Measurements from ENCODE around the gene CBX1. TPM values are rescaled to one million over a fixed set of nuclear protein-coding genes. Genes with fewer than 3 reads are reported as not detected.

CBX1 gene
- 10 to 100 TPM; 29.1 to 37.4 (median 32.9) TPM for total RNA-seq
- polyA plus RNA-seq = 10 to 100 TPM; 26.8 to 36.1 (median 31.8) TPM

DNA sequence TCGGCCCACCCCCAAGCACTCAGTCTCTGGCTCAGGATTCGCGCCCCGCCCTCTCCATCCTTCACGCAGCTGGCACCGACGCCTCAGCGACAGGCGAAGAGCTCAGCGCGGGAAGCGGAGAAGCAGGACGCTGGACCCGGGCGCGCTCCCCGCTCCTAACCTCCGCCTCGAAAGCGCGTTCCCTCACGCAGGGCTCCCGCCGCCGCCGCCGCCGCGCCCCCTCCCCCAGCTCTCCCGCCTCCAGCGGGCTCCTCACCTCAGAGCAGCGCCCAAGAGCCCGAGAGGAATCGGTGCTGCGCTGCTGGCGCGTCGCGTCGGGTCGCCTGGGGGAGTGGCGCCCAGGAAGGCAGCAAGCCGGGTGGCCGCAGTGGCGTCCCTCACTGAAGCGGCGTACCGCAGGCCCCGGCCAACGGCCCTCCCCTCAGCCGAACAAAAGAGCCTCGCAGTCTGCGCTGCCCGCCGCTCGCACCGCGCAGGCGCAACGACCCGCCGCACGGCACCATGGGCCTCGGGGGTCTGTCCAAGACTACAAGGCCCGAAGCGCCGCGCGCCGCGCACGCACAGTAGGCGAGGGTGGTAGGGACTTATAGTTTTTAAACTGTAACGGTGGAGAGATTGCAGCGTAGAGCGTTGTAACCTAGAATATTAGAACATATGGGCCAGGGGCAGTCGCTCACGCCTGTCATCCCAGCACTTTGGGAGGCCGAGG is at the start of gene CBX1:
Gene CBX1, minus strand, starts transcription at position 467 of the 709 bp plus-strand sequence. CDS start 24,474 bp downstream, outside the sequence.
- Histone ChIP-seq H3K4me1 (peaks cover 0 to 28% (median 9%) of the 10 kb centered on the region in 4 donors), H3K27ac (peak within 1 kb of the TSS; percentile 94 to 98 (median 95)), H3K9me3 (no peaks in the 10 kb centered on the region), H3K36me3 (no peaks in the 10 kb centered on the region), H3K4me3 (peak within 1 kb of the TSS; percentile 81 to 100 (median 94)), H3K27me3 (no peaks in the 10 kb centered on the region)
- TF ChIP-seq POLR2A (IDR thresholded peaks at IDR 0.05) = peak; percentile 44 to 61
- no peak for TF ChIP-seq EP300 (IDR thresholded peaks at IDR 0.05)
- TF ChIP-seq, protein P1, sequence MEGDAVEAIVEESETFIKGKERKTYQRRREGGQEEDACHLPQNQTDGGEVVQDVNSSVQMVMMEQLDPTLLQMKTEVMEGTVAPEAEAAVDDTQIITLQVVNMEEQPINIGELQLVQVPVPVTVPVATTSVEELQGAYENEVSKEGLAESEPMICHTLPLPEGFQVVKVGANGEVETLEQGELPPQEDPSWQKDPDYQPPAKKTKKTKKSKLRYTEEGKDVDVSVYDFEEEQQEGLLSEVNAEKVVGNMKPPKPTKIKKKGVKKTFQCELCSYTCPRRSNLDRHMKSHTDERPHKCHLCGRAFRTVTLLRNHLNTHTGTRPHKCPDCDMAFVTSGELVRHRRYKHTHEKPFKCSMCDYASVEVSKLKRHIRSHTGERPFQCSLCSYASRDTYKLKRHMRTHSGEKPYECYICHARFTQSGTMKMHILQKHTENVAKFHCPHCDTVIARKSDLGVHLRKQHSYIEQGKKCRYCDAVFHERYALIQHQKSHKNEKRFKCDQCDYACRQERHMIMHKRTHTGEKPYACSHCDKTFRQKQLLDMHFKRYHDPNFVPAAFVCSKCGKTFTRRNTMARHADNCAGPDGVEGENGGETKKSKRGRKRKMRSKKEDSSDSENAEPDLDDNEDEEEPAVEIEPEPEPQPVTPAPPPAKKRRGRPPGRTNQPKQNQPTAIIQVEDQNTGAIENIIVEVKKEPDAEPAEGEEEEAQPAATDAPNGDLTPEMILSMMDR (IDR thresholded peaks at IDR 0.05) = no peak
- peak; percentile 77 to 92 (median 91) for TF ChIP-seq POLR2AphosphoS5 (IDR thresholded peaks at IDR 0.05)
- WGBS, 2 donors = 1% methylated on average over 79 of the region's 79 CpGs
- peak; percentile 96 for DNase-seq
- intact Hi-C loops (cut with DNase I) = loop anchor here (2.0 kb wide), 1 partner anchor 76 kb away; no protein-coding TSS in a partner anchor

DNA sequence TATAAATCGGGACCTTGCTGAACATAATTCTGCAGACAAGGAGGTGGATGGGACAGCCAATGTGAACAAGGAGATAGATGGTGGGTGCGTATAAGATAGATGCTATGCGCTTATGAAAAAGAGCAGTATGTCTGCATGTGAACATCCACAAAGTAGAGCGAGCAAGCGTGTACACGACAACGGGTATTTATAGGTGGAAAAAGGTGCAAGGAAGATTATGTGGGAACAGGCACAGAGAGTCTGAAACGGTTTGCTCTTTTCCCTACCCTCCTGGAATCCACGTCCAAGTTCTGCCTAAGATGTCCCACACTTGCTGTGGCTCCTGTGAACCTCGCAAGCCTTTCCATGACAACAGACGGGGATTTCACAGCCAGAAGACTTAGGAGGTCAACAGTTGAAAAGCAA is 49.3 kb upstream of the CBX1 start:
- no peak for TF ChIP-seq POLR2A (IDR thresholded peaks at IDR 0.05)
- TF ChIP-seq, protein P1 (IDR thresholded peaks at IDR 0.05) = no peak
- no peak for TF ChIP-seq EP300 (IDR thresholded peaks at IDR 0.05)
- TF ChIP-seq POLR2AphosphoS5 (IDR thresholded peaks at IDR 0.05) = no peak
- H3K27me3 ChIP-seq = peaks cover 6 to 98% (median 33%) of the 10 kb centered on the region in 3 donors
- intact Hi-C loops (cut with DNase I) = no loop called here

DNA sequence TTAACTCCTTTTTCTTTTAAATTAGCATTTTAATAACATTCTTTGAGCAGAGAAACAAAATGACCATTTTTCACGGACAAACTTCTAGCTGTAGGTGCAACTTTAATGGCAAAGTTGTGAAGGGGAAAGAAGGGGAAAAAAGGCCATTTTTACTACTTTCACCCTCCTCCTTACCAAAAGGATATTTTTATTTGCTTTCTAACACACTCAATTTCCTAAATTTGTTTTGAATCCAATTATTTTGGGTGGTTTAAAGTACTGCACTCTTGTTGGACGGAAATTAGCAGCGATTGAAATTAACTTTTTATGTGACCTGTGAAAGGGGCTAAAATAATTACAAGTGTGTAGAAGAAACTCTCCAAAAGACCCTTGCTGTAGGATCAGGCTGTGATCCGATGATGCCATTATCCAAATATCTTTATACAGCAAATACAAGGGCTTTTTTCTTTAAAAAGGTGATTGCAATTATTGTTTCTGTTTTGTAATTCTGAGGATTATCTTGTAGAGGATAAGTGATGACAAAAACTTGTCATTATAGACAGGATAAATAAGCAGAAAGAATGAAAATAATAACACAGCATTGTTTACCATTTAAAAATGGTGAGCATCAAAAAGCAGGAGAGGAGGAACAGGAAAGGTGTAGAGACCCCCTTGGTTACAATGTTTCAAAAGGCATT is 48.6 kb upstream of the CBX1 start:
- 90 to 91% methylated on average over 4 of the region's 4 CpGs for WGBS, 2 donors
- H3K27me3 ChIP-seq = peaks cover 6 to 100% (median 33%) of the 10 kb centered on the region in 3 donors
- intact Hi-C loops (cut with DNase I) = no loop called here

More for the DNA sequence above, 49.3 kb upstream of the CBX1 start:
- Histone ChIP-seq H3K4me3 (no peak overlapping the region), H3K27ac (no peak overlapping the region), H3K4me1 (no peaks in the 10 kb centered on the region), H3K9me3 (no peaks in the 10 kb centered on the region), H3K36me3 (no peaks in the 10 kb centered on the region)
- 76 to 79% methylated on average over 11 of the region's 11 CpGs for WGBS, 2 donors
- no peak for DNase-seq

DNA sequence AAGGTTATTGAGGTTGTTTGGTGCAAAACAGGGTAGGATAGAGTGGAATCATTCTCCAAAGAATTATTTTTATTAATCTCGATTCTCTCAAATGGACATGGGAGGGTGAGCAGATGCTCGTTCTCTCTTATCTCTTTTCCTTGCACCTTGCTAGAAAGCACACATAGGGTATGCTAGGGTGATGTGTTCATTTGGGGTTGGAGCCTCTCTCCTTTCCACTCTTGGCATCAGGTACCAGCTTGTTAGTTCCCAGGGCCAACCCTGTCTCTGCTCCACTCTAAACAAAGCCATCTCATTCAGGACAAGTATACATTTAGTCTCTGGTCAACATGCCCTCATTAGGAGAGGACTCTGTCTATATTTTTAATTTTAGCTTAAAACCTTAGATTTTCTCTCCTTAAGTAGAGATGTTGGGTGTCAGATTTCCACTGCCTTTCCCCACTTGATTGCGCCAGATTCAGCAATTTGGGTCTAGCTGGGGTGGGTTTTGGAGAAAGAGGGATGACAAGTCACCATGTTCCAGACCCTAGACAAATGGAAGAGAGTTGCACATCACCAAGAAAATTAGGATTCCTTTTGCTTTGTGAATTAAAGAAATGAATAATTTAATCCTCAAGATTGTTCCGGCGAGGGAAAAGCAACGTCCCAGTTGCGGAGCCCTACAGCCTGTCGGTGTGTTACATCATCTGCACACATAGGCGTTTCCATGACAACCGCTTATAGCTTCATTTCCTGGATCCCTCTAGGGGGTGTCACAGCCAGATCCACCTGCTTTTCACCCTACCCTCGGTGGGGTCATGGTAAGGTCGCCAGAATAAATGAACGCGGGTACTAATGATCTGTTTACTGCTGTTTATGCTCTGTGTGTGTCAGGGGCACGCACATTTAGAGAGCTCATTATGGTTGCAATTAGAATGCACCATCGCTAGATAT is 47.8 kb upstream of the CBX1 start:
- TF ChIP-seq POLR2A (IDR thresholded peaks at IDR 0.05) = no peak
- TF ChIP-seq POLR2AphosphoS5 (IDR thresholded peaks at IDR 0.05) = no peak
- no peak for TF ChIP-seq EP300 (IDR thresholded peaks at IDR 0.05)
- TF ChIP-seq, protein P1 (IDR thresholded peaks at IDR 0.05) = no peak
- peaks cover 6 to 98% (median 35%) of the 10 kb centered on the region in 3 donors for H3K27me3 ChIP-seq
- 78% methylated on average over 16 of the region's 16 CpGs for WGBS, 2 donors

More for the DNA sequence above, 48.6 kb upstream of the CBX1 start:
- TF ChIP-seq EP300 (IDR thresholded peaks at IDR 0.05) (no peak), POLR2AphosphoS5 (IDR thresholded peaks at IDR 0.05) (no peak), POLR2A (IDR thresholded peaks at IDR 0.05) (no peak)
- TF ChIP-seq, protein P1 (IDR thresholded peaks at IDR 0.05) = no peak
- no peaks in the 10 kb centered on the region for H3K36me3 ChIP-seq
- no peak overlapping the region for H3K4me3 ChIP-seq
- H3K4me1 ChIP-seq = no peaks in the 10 kb centered on the region
- no peak for DNase-seq
- H3K27ac ChIP-seq = no peak overlapping the region
- no peaks in the 10 kb centered on the region for H3K9me3 ChIP-seq

More for the DNA sequence above, 47.8 kb upstream of the CBX1 start:
- H3K9me3 ChIP-seq = no peaks in the 10 kb centered on the region
- no peaks in the 10 kb centered on the region for H3K4me1 ChIP-seq
- no peaks in the 10 kb centered on the region for H3K36me3 ChIP-seq
- intact Hi-C loops (cut with DNase I) = no loop called here
- no peak overlapping the region for H3K4me3 ChIP-seq
- H3K27ac ChIP-seq = no peak overlapping the region
- DNase-seq = no peak
